Measurements from ENCODE around the gene RGS6. TPM values are rescaled to one million over a fixed set of nuclear protein-coding genes. Genes with fewer than 3 reads are reported as not detected.

Gene RGS6
- polyA plus RNA-seq, 3 donors = not detected

DNA sequence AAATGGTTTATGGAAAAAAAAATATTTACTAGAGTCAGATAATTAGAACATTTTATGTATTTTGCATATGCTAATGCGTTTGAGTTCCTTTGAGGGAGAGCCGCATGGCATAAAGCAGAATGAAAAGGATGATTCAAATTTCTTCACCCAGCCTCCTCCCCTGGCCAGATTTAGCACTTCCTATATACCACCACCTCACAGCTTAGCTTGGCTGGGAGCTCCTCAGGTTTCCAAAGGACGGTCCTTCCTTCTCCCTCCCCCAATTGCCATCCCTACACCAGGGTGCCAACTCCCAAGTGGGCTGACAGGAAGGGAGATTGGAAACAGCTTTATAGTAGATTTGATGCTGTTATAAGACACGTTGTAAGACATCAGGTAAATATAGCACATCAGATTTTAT lies 157.4 kb downstream of the RGS6 start:
- H3K79me2 ChIP-seq (ENCODE audit: insufficient read depth, low read length) = no peaks in the 10 kb centered on the region
- intact Hi-C loops (cut with micrococcal nuclease) = no loop called here
- H3K4me3 ChIP-seq (replicated peaks in 1 of 3; ENCODE audit: low read depth in 2 of 3, low read length in 3 of 3) = no peak overlapping the region
- Mint-ChIP-seq H3K4me3 (no peak overlapping the region), H3K9me3 (peaks cover 0 to 6% (median 0%) of the 10 kb centered on the region in 7 donors), H3K27ac (no peak overlapping the region), H3K4me1 (no peaks in the 10 kb centered on the region), H3K27me3 (ENCODE audit: low read depth in 3 of 3) (peaks cover 0 to 6% (median 3%) of the 10 kb centered on the region in 3 donors), H3K36me3 (no peaks in the 10 kb centered on the region)
- no peaks in the 10 kb centered on the region for H3K4me1 ChIP-seq (ENCODE audit: control insufficient read depth in 1 of 2, insufficient read depth in 2 of 2, low read length in 2 of 2)
- WGBS (ENCODE audit: insufficient coverage) = no CpG with 5 or more reads among the region's 4 CpGs
- TF ChIP-seq, protein P1, sequence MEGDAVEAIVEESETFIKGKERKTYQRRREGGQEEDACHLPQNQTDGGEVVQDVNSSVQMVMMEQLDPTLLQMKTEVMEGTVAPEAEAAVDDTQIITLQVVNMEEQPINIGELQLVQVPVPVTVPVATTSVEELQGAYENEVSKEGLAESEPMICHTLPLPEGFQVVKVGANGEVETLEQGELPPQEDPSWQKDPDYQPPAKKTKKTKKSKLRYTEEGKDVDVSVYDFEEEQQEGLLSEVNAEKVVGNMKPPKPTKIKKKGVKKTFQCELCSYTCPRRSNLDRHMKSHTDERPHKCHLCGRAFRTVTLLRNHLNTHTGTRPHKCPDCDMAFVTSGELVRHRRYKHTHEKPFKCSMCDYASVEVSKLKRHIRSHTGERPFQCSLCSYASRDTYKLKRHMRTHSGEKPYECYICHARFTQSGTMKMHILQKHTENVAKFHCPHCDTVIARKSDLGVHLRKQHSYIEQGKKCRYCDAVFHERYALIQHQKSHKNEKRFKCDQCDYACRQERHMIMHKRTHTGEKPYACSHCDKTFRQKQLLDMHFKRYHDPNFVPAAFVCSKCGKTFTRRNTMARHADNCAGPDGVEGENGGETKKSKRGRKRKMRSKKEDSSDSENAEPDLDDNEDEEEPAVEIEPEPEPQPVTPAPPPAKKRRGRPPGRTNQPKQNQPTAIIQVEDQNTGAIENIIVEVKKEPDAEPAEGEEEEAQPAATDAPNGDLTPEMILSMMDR (IDR thresholded peaks at IDR 0.05) = no peak
- H2AFZ ChIP-seq (ENCODE audit: insufficient read depth, low read depth, low read length, poor library complexity, severe bottlenecking) = no peak overlapping the region
- no peaks in the 10 kb centered on the region for H3K36me3 ChIP-seq (replicated peaks in 1 of 2; ENCODE audit: control insufficient read depth in 1 of 2, insufficient read depth in 2 of 2, low read length in 2 of 2)
- H4K20me1 ChIP-seq (ENCODE audit: insufficient read depth, low read length) = no peaks in the 10 kb centered on the region
- H3K9ac ChIP-seq (ENCODE audit: insufficient read depth, low read length, poor library complexity, severe bottlenecking) = no peak overlapping the region
- H3K4me2 ChIP-seq (replicated peaks; ENCODE audit: extremely low read depth, low read length, poor library complexity, severe bottlenecking) = no peak overlapping the region
- no peak for DNase-seq
- no peaks in the 10 kb centered on the region for H3K9me3 ChIP-seq (replicated peaks in 1 of 2; ENCODE audit: control insufficient read depth in 1 of 2, insufficient read depth in 1 of 2, low read length in 2 of 2)
- H3K27ac ChIP-seq (ENCODE audit: low read depth in 1 of 2, low read length in 2 of 2) = no peak overlapping the region
- H3K27me3 ChIP-seq (ENCODE audit: control insufficient read depth in 2 of 2, insufficient read depth in 2 of 2, low read length in 2 of 2) = no peaks in the 10 kb centered on the region

DNA sequence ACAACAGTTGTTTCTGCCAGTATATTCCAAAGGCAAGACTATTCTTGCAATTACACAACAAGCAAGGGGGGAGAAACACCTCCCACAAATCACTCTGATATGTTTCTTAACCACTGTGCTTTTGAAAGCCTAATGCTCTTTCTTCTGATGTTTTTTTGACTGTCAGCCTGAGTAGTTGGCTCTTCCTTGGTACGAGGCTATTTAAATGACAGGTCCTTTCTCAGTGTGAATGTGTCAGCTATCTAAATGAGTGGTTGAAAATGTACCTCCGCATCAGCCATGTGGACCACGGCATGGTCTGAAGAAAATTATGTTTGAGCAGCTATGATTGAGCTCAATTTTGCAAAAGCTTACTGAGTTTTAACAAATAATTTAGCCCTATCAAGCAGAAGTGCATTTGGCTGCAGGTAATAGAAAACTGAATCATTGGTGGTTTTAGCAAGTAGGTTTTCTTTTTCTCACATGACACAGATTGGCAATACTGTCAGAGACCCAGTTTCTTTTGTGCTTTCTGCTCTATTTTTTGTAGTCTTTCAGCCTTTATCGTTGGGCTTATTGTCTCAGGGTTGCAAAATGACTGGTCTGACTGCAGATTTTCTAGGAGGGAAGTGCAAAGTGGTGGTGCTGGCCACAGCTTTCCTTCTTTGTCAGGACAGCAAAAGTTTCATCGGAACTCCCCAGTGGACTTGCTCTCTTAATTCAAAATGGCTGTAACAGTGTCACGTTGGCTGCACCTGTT lies 162.8 kb downstream of the RGS6 start:
- 84% methylated on average over 3 of the region's 6 CpGs for WGBS (ENCODE audit: insufficient coverage)
- H3K36me3 ChIP-seq (replicated peaks in 1 of 2; ENCODE audit: control insufficient read depth in 1 of 2, insufficient read depth in 2 of 2, low read length in 2 of 2) = no peaks in the 10 kb centered on the region
- Mint-ChIP-seq H3K9me3 (peaks cover 0 to 6% (median 1%) of the 10 kb centered on the region in 7 donors), H3K27me3 (ENCODE audit: low read depth in 3 of 3) (peaks cover 0 to 4% (median 1%) of the 10 kb centered on the region in 3 donors), H3K4me3 (no peak overlapping the region), H3K36me3 (no peaks in the 10 kb centered on the region), H3K27ac (no peak overlapping the region), H3K4me1 (no peaks in the 10 kb centered on the region)
- no peaks in the 10 kb centered on the region for H4K20me1 ChIP-seq (ENCODE audit: insufficient read depth, low read length)
- DNase-seq = no peak
- H3K27me3 ChIP-seq (ENCODE audit: control insufficient read depth in 2 of 2, insufficient read depth in 2 of 2, low read length in 2 of 2) = no peaks in the 10 kb centered on the region
- no peak overlapping the region for H3K4me2 ChIP-seq (replicated peaks; ENCODE audit: extremely low read depth, low read length, poor library complexity, severe bottlenecking)
- no peak overlapping the region for H2AFZ ChIP-seq (ENCODE audit: insufficient read depth, low read depth, low read length, poor library complexity, severe bottlenecking)
- TF ChIP-seq, protein P1 (IDR thresholded peaks at IDR 0.05) = no peak
- H3K4me1 ChIP-seq (ENCODE audit: control insufficient read depth in 1 of 2, insufficient read depth in 2 of 2, low read length in 2 of 2) = no peaks in the 10 kb centered on the region
- no peak overlapping the region for H3K9ac ChIP-seq (ENCODE audit: insufficient read depth, low read length, poor library complexity, severe bottlenecking)
- intact Hi-C loops (cut with micrococcal nuclease) = no loop called here
- H3K9me3 ChIP-seq (replicated peaks in 1 of 2; ENCODE audit: control insufficient read depth in 1 of 2, insufficient read depth in 1 of 2, low read length in 2 of 2) = no peaks in the 10 kb centered on the region
- no peak overlapping the region for H3K4me3 ChIP-seq (replicated peaks in 1 of 3; ENCODE audit: low read depth in 2 of 3, low read length in 3 of 3)
- no peaks in the 10 kb centered on the region for H3K79me2 ChIP-seq (ENCODE audit: insufficient read depth, low read length)
- H3K27ac ChIP-seq (ENCODE audit: low read depth in 1 of 2, low read length in 2 of 2) = no peak overlapping the region
